Measurements from ENCODE around the gene LMO2. TPM values are rescaled to one million over a fixed set of nuclear protein-coding genes. Genes with fewer than 3 reads are reported as not detected.

LMO2 gene
- total RNA-seq, 1 experiment from 2014 or later: 0.64 TPM

DNA sequence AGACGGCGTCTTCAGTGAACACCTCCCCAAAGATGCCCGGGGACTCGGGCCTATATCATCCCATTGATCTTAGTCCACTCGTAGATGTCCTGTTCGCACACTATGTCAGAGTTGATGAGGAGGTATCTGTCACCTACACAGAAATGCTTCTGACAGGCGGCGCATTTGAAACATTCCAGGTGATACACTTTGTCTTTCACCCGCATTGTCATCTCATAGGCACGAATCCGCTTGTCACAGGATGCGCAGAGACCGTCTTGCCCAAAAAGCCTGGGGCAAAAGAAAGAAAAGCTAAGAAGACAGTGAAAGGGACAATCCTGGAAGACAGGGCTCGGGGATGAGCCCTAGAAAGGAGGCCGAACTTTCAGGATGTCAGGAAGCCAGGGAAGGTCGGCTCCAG, 32.6 kb downstream of the LMO2 start:
- ChIA-PET POLR2A (no interaction called here), CTCF (no interaction called here)
- in situ Hi-C loops (cut with HindIII; ENCODE audit: low pct_unique_long_range_greater_than_20kb, low sequenced_read_pairs) (no loop called here), intact Hi-C loops (cut with micrococcal nuclease; ENCODE audit: unreplicated experiment) (no loop called here)
- no peaks in the 10 kb centered on the region for H3K4me1 ChIP-seq (ENCODE audit: control insufficient read depth, insufficient read depth, low read length)
- H3K36me3 ChIP-seq (ENCODE audit: control insufficient read depth, insufficient read depth, low read length): no peaks in the 10 kb centered on the region
- DNase-seq (ENCODE audit: low read depth, low spot score): no peak
- no peak for ATAC-seq
- H3K27ac ChIP-seq (ENCODE audit: low read length): no peak overlapping the region
- H3K4me3 ChIP-seq (ENCODE audit: low read depth in 2 of 2, low read length in 2 of 2): no peak overlapping the region
- H3K9me3 ChIP-seq (ENCODE audit: control insufficient read depth, insufficient read depth, low read depth, low read length): no peaks in the 10 kb centered on the region
- BruUV-seq (replicated peaks): no TSS peak
- TF ChIP-seq, protein P1, sequence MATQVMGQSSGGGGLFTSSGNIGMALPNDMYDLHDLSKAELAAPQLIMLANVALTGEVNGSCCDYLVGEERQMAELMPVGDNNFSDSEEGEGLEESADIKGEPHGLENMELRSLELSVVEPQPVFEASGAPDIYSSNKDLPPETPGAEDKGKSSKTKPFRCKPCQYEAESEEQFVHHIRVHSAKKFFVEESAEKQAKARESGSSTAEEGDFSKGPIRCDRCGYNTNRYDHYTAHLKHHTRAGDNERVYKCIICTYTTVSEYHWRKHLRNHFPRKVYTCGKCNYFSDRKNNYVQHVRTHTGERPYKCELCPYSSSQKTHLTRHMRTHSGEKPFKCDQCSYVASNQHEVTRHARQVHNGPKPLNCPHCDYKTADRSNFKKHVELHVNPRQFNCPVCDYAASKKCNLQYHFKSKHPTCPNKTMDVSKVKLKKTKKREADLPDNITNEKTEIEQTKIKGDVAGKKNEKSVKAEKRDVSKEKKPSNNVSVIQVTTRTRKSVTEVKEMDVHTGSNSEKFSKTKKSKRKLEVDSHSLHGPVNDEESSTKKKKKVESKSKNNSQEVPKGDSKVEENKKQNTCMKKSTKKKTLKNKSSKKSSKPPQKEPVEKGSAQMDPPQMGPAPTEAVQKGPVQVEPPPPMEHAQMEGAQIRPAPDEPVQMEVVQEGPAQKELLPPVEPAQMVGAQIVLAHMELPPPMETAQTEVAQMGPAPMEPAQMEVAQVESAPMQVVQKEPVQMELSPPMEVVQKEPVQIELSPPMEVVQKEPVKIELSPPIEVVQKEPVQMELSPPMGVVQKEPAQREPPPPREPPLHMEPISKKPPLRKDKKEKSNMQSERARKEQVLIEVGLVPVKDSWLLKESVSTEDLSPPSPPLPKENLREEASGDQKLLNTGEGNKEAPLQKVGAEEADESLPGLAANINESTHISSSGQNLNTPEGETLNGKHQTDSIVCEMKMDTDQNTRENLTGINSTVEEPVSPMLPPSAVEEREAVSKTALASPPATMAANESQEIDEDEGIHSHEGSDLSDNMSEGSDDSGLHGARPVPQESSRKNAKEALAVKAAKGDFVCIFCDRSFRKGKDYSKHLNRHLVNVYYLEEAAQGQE (IDR thresholded peaks at IDR 0.05; ENCODE audit: insufficient read depth in 1 of 2, low read depth in 2 of 2, low read length in 1 of 2): no peak
- TF ChIP-seq SIN3A (IDR thresholded peaks at IDR 0.05; ENCODE audit: borderline replicate concordance, insufficient read depth, low read depth, low read length) (no peak), TCF7L2 (IDR thresholded peaks at IDR 0.05; ENCODE audit: low read depth, low read length) (no peak), POLR2AphosphoS5 (IDR thresholded peaks at IDR 0.05; ENCODE audit: low read depth, low read length) (no peak)
- TF ChIP-seq, protein P2, sequence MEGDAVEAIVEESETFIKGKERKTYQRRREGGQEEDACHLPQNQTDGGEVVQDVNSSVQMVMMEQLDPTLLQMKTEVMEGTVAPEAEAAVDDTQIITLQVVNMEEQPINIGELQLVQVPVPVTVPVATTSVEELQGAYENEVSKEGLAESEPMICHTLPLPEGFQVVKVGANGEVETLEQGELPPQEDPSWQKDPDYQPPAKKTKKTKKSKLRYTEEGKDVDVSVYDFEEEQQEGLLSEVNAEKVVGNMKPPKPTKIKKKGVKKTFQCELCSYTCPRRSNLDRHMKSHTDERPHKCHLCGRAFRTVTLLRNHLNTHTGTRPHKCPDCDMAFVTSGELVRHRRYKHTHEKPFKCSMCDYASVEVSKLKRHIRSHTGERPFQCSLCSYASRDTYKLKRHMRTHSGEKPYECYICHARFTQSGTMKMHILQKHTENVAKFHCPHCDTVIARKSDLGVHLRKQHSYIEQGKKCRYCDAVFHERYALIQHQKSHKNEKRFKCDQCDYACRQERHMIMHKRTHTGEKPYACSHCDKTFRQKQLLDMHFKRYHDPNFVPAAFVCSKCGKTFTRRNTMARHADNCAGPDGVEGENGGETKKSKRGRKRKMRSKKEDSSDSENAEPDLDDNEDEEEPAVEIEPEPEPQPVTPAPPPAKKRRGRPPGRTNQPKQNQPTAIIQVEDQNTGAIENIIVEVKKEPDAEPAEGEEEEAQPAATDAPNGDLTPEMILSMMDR (IDR thresholded peaks at IDR 0.05): no peak
- peaks cover 24% of the 10 kb centered on the region for H3K27me3 ChIP-seq (ENCODE audit: control insufficient read depth, insufficient read depth, low read length)

- H3K27me3 ChIP-seq (ENCODE audit: control insufficient read depth, insufficient read depth, low read length): peaks cover 20% of the 10 kb centered on the region
- POLR2A ChIA-PET: no interaction called here
- no peaks in the 10 kb centered on the region for H3K4me1 ChIP-seq (ENCODE audit: control insufficient read depth, insufficient read depth, low read length)
- in situ Hi-C loops (cut with HindIII; ENCODE audit: low pct_unique_long_range_greater_than_20kb, low sequenced_read_pairs) (no loop called here), intact Hi-C loops (cut with micrococcal nuclease; ENCODE audit: unreplicated experiment) (loop anchor here (1.0 kb wide), 1 partner anchor 113 kb away; no protein-coding TSS in a partner anchor)
- no peak for TF ChIP-seq TCF7L2 (IDR thresholded peaks at IDR 0.05; ENCODE audit: low read depth, low read length)
- TF ChIP-seq, protein P1 (IDR thresholded peaks at IDR 0.05; ENCODE audit: insufficient read depth in 1 of 2, low read depth in 2 of 2, low read length in 1 of 2): no peak
- no peak for TF ChIP-seq SIN3A (IDR thresholded peaks at IDR 0.05; ENCODE audit: borderline replicate concordance, insufficient read depth, low read depth, low read length)
- no peak for TF ChIP-seq POLR2AphosphoS5 (IDR thresholded peaks at IDR 0.05; ENCODE audit: low read depth, low read length)
- TF ChIP-seq, protein P2 (IDR thresholded peaks at IDR 0.05): peak; percentile 93
- H3K36me3 ChIP-seq (ENCODE audit: control insufficient read depth, insufficient read depth, low read length): no peaks in the 10 kb centered on the region
- H3K27ac ChIP-seq (ENCODE audit: low read length): no peak overlapping the region
- DNase-seq (ENCODE audit: low read depth, low spot score) (peak; percentile 20), ATAC-seq (peak; percentile 91)
- no TSS peak for BruUV-seq (replicated peaks)
- CTCF ChIA-PET: interaction anchor here (0.6 to 1.9 kb wide), 3 partner anchors 14 to 187 kb away, joined by 3 to 12 read pairs (median 4); no protein-coding TSS in a partner anchor
- H3K9me3 ChIP-seq (ENCODE audit: control insufficient read depth, insufficient read depth, low read depth, low read length): no peaks in the 10 kb centered on the region
- H3K4me3 ChIP-seq (ENCODE audit: low read depth in 2 of 2, low read length in 2 of 2): no peak overlapping the region
Observed at GRCh38 chr11:33857933-33858371, 33.9 kb downstream of the LMO2 start.
